GM23338 (cell line): ENCODE results near the gene TECPR2.

Experiments used
- CREB1 ChIP-seq: fragments of 250-450 bp; sonication (Bioruptor Pico); IDR thresholded peaks from 2 replicates; pipeline ENCODE4 v1.5.0; 2020; ENCODE audit warnings: low read depth, mild to moderate bottlenecking, moderate library complexity
- CTCF ChIP-seq, 2 experiments: fragments of 200-600 bp in 1 of 2; sonication (generic) in 1 of 2; conservative IDR thresholded peaks; 2 replicates each; pipeline versions ENCODE4 v1.5.1 to v1.6.1; 2016 to 2017; ENCODE audit warnings: antibody characterized with exemption in 2 of 2, low read depth in 2 of 2, mild to moderate bottlenecking in 2 of 2, moderate library complexity in 1 of 2
- ETS1 ChIP-seq: IDR thresholded peaks from 2 replicates; pipeline ENCODE4 v1.6.1; 2016; ENCODE audit warnings: antibody characterized with exemption
- EZH2 ChIP-seq: fragments of 200-600 bp; sonication (generic); IDR thresholded peaks from one replicate; pipeline ENCODE4 v1.8.0; 2017; ENCODE audit warnings: antibody characterized with exemption, mild to moderate bottlenecking, low read depth; ENCODE audit not compliant: unreplicated experiment
- EZH2phosphoT487 ChIP-seq: fragments of 200-600 bp; sonication (generic); IDR thresholded peaks from one replicate; pipeline ENCODE4 v1.8.1; 2018; ENCODE audit warnings: antibody characterized with exemption; ENCODE audit not compliant: unreplicated experiment
- JUNB ChIP-seq: IDR thresholded peaks from one replicate; pipeline ENCODE4 v1.6.1; 2016; ENCODE audit warnings: antibody characterized with exemption; ENCODE audit not compliant: unreplicated experiment
- POLR2AphosphoS5 ChIP-seq: IDR thresholded peaks from 2 replicates; pipeline ENCODE4 v1.6.1; 2016; ENCODE audit warnings: antibody characterized with exemption, low read depth
- ZNF114 ChIP-seq: fragments of 250-450 bp; sonication (Bioruptor Pico); IDR thresholded peaks from 2 replicates; pipeline ENCODE4 v1.5.0; 2020; ENCODE audit warnings: mild to moderate bottlenecking, moderate library complexity
- TF ChIP-seq, protein P1 (sequence below): IDR thresholded peaks from one replicate; pipeline ENCODE4 v1.6.1; 2018; ENCODE audit warnings: antibody characterized with exemption; ENCODE audit not compliant: unreplicated experiment
- TF ChIP-seq, protein P2 (sequence below): fragments of 250-450 bp; sonication (Bioruptor Pico); IDR thresholded peaks from 2 replicates; pipeline ENCODE4 v1.5.0; 2020; ENCODE audit warnings: mild to moderate bottlenecking, moderate library complexity

DNA sequence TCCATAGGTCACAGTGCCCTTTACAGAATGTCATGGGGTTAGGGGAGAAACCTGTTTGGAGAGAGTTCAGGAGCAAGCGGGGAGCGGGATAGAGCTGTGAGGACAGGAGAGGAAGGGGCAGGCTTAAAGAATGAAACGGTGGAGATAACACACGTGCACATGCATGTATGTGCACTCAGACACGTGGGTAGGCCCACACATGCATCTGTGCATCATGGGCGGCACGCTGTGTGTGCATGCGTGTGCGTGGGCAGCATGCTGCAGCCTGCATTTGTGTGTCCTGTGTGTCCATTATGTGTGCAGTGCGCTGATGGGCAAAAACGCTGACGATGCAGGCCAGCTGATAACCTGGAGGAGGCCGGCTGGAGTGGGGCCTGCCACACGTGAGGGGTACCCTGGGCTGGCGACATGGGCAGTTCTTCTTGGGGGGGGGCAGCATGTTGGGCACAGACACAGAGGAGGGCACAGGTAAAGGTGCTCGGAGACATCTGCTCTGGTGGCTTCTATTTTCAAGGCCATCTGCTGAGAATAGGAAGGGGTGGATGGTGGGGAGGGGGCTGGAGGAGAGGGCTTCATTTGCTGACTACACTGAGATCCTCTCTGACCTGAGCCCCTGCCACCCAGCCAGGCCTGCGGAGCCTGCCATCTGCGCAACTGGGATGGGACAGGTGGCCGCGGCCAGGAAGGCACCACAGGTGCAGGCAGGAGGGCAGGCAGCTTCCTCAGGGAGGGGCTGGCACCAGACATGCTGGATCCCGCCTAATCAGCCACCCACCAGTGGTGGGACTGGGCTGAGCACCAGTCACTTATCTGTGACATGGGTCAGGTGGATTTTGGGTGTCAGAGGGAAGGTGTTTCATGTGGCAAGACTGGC, 151.4 kb downstream of the TECPR2 start:
- no peak for TF ChIP-seq CTCF (conservative IDR thresholded peaks at IDR 0.05; ENCODE audit: low read depth in 2 of 2)
- no peak for TF ChIP-seq EZH2
- no peak for TF ChIP-seq POLR2AphosphoS5
- no peak for TF ChIP-seq EZH2phosphoT487
- TF ChIP-seq ETS1, result no peak
- TF ChIP-seq, protein P1, sequence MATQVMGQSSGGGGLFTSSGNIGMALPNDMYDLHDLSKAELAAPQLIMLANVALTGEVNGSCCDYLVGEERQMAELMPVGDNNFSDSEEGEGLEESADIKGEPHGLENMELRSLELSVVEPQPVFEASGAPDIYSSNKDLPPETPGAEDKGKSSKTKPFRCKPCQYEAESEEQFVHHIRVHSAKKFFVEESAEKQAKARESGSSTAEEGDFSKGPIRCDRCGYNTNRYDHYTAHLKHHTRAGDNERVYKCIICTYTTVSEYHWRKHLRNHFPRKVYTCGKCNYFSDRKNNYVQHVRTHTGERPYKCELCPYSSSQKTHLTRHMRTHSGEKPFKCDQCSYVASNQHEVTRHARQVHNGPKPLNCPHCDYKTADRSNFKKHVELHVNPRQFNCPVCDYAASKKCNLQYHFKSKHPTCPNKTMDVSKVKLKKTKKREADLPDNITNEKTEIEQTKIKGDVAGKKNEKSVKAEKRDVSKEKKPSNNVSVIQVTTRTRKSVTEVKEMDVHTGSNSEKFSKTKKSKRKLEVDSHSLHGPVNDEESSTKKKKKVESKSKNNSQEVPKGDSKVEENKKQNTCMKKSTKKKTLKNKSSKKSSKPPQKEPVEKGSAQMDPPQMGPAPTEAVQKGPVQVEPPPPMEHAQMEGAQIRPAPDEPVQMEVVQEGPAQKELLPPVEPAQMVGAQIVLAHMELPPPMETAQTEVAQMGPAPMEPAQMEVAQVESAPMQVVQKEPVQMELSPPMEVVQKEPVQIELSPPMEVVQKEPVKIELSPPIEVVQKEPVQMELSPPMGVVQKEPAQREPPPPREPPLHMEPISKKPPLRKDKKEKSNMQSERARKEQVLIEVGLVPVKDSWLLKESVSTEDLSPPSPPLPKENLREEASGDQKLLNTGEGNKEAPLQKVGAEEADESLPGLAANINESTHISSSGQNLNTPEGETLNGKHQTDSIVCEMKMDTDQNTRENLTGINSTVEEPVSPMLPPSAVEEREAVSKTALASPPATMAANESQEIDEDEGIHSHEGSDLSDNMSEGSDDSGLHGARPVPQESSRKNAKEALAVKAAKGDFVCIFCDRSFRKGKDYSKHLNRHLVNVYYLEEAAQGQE, result no peak
- no peak for TF ChIP-seq JUNB
- no peak for TF ChIP-seq CREB1 (CRISPR knock-in tag)
- TF ChIP-seq, protein P2, sequence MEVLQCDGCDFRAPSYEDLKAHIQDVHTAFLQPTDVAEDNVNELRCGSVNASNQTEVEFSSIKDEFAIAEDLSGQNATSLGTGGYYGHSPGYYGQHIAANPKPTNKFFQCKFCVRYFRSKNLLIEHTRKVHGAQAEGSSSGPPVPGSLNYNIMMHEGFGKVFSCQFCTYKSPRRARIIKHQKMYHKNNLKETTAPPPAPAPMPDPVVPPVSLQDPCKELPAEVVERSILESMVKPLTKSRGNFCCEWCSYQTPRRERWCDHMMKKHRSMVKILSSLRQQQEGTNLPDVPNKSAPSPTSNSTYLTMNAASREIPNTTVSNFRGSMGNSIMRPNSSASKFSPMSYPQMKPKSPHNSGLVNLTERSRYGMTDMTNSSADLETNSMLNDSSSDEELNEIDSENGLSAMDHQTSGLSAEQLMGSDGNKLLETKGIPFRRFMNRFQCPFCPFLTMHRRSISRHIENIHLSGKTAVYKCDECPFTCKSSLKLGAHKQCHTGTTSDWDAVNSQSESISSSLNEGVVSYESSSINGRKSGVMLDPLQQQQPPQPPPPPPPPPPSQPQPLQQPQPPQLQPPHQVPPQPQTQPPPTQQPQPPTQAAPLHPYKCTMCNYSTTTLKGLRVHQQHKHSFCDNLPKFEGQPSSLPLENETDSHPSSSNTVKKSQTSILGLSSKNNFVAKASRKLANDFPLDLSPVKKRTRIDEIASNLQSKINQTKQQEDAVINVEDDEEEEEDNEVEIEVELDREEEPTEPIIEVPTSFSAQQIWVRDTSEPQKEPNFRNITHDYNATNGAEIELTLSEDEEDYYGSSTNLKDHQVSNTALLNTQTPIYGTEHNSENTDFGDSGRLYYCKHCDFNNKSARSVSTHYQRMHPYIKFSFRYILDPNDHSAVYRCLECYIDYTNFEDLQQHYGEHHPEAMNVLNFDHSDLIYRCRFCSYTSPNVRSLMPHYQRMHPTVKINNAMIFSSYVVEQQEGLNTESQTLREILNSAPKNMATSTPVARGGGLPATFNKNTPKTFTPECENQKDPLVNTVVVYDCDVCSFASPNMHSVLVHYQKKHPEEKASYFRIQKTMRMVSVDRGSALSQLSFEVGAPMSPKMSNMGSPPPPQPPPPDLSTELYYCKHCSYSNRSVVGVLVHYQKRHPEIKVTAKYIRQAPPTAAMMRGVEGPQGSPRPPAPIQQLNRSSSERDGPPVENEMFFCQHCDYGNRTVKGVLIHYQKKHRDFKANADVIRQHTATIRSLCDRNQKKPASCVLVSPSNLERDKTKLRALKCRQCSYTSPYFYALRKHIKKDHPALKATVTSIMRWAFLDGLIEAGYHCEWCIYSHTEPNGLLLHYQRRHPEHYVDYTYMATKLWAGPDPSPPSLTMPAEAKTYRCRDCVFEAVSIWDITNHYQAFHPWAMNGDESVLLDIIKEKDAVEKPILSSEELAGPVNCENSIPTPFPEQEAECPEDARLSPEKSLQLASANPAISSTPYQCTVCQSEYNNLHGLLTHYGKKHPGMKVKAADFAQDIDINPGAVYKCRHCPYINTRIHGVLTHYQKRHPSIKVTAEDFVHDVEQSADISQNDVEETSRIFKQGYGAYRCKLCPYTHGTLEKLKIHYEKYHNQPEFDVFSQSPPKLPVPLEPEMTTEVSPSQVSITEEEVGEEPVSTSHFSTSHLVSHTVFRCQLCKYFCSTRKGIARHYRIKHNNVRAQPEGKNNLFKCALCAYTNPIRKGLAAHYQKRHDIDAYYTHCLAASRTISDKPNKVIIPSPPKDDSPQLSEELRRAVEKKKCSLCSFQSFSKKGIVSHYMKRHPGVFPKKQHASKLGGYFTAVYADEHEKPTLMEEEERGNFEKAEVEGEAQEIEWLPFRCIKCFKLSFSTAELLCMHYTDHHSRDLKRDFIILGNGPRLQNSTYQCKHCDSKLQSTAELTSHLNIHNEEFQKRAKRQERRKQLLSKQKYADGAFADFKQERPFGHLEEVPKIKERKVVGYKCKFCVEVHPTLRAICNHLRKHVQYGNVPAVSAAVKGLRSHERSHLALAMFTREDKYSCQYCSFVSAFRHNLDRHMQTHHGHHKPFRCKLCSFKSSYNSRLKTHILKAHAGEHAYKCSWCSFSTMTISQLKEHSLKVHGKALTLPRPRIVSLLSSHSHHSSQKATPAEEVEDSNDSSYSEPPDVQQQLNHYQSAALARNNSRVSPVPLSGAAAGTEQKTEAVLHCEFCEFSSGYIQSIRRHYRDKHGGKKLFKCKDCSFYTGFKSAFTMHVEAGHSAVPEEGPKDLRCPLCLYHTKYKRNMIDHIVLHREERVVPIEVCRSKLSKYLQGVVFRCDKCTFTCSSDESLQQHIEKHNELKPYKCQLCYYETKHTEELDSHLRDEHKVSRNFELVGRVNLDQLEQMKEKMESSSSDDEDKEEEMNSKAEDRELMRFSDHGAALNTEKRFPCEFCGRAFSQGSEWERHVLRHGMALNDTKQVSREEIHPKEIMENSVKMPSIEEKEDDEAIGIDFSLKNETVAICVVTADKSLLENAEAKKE (CRISPR knock-in tag), result no peak
- TF ChIP-seq ZNF114 (CRISPR knock-in tag), result no peak
